Frontal cortex (tissue), 4 donors: Measurements from ENCODE around the gene ATP6V1A. TPM values are rescaled to one million over a fixed set of nuclear protein-coding genes. Genes with fewer than 3 reads are reported as not detected.
A peak's percentile ranks its signal among the peaks of the same experiment; 100 is the strongest.
"Not testable (repeated sequence)": the region's sequence is repeated elsewhere in the genome, so short reads cannot be mapped to it uniquely, and the experiment has no call there.

Experiments used
- DNase-seq, 2 donors: peaks; one replicate each; pipeline ENCODE4 v3.0.0; 2012; ENCODE audit warnings: low spot score in 2 of 2
- FAIRE-seq: peaks from 2 replicates; lab custom pipeline; 2012; peaks lifted over from hg19 to GRCh38; lab: Jason Lieb, UNC
- total RNA-seq: library from RNA; depleted of rRNA; stranded (reverse); fragments of >200 nt; gene quantifications from one replicate; pipeline ENCODE4 v1.2.3, GENCODE V29; 2014
- donor health status: control.
- donor health status: control.
- donor health status: control.

The ATP6V1A gene
- total RNA-seq, 1 donor from 2014 or later = 257 TPM

GRCh38 chr3:113805249-113805648 lies 58.4 kb downstream of the ATP6V1A start:
- no peak for FAIRE-seq
- no peak for DNase-seq

GRCh38 chr3:113812854-113813253 lies 66.0 kb downstream of the ATP6V1A start:
- DNase-seq (no peak), FAIRE-seq (no peak)

GRCh38 chr3:113819866-113820265 lies 73.0 kb downstream of the ATP6V1A start:
- DNase-seq (no peak), FAIRE-seq (no peak)

- DNase-seq = no peak
- FAIRE-seq = no peak
Measured at GRCh38 chr3:113825090-113825489, 78.3 kb downstream of the ATP6V1A start.

- FAIRE-seq (no peak), DNase-seq (no peak)
Measured at GRCh38 chr3:113828600-113828999, 81.8 kb downstream of the ATP6V1A start.

GRCh38 chr3:113829576-113830354 lies 82.9 kb downstream of the ATP6V1A start:
- DNase-seq = no peak
- no peak for FAIRE-seq

GRCh38 chr3:113831103-113831355 lies 84.2 kb downstream of the ATP6V1A start:
- FAIRE-seq (no peak), DNase-seq (no peak)

- FAIRE-seq = no peak
- DNase-seq = no peak
Measured at GRCh38 chr3:113832477-113833164, 85.8 kb downstream of the ATP6V1A start.

- no peak for FAIRE-seq
- no peak for DNase-seq
Measured at GRCh38 chr3:113834983-113835382, 88.1 kb downstream of the ATP6V1A start.

GRCh38 chr3:113838631-113839209 lies 91.9 kb downstream of the ATP6V1A start, which contains the start of gene GRAMD1C:
TSS of gene GRAMD1C (plus strand) at chr3:113838788. CDS start at chr3:113838910, 122 bp downstream.
- DNase-seq (peak; percentile 78 to 80), FAIRE-seq (no peak)

GRCh38 chr3:113839551-113839950 lies 92.7 kb downstream of the ATP6V1A start:
- FAIRE-seq (no peak), DNase-seq (no peak)

GRCh38 chr3:113844622-113845222 lies 97.9 kb downstream of the ATP6V1A start:
- peak in 1 of 2 donors; percentile 36 for DNase-seq
- peak; percentile 51 for FAIRE-seq

GRCh38 chr3:113847247-113847646 lies 100.4 kb downstream of the ATP6V1A start:
- DNase-seq = no peak
- no peak for FAIRE-seq

- FAIRE-seq (no peak), DNase-seq (no peak)
Measured at GRCh38 chr3:113847664-113848461, 101.0 kb downstream of the ATP6V1A start.

- not testable (repeated sequence) for DNase-seq, FAIRE-seq
Measured at GRCh38 chr3:113849071-113849470, 102.2 kb downstream of the ATP6V1A start.

- not testable (repeated sequence) for FAIRE-seq, DNase-seq
Measured at GRCh38 chr3:113849841-113850240, 103.0 kb downstream of the ATP6V1A start.

- not testable (repeated sequence) for DNase-seq, FAIRE-seq
Measured at GRCh38 chr3:113850391-113850790, 103.6 kb downstream of the ATP6V1A start.

- DNase-seq (no peak), FAIRE-seq (no peak)
Measured at GRCh38 chr3:113852506-113852905, 105.7 kb downstream of the ATP6V1A start.
